HG03135 (cell line): Measurements from ENCODE around the gene HORMAD2.

Experiments
- ATAC-seq: cut with Tn5 transposase; IDR thresholded peaks from one replicate; pipeline ENCODE4 v1.9.1; 2021; ENCODE audit warnings: mild to moderate bottlenecking, moderate library complexity; ENCODE audit not compliant: unreplicated experiment

Gene HORMAD2

DNA sequence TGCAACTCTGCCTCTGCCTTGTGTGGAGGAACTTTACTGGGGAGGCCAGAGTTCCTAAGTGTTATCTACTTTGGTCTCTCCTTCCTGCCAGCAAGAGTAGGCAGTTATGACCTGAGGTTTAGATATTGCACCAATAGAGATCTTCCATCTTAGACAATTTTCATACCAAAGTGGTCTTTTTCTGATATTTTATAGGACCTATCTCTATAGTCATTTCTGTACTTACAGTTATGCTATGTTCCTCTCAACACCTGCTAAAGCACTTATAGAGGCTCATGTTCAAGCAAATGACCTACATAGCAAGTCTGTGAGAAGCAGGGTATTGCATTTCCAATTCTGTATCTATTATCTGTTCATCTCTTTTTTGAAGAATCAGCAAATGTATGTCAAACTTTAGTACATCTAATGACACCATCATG is 80.8 kb downstream of the HORMAD2 start:
- no peak for ATAC-seq

DNA sequence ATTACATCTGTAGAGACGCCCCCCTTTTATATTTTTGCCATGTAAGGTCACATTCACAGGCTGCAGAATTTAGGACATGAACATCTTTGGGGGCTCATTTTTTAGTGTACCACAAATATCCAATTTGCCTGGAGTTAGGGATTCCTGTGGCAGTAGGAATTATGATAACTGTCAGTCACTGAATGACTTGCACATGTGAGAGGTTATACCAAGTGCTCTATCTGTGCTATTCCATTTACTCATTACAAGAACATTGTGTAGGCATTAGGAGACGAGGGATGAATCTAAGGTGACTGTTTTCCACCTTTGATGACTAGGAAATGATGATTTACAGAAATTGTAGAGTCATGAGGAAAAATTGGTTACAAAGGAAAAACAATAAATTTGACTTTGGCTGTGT is 87.0 kb downstream of the HORMAD2 start:
- no peak for ATAC-seq

DNA sequence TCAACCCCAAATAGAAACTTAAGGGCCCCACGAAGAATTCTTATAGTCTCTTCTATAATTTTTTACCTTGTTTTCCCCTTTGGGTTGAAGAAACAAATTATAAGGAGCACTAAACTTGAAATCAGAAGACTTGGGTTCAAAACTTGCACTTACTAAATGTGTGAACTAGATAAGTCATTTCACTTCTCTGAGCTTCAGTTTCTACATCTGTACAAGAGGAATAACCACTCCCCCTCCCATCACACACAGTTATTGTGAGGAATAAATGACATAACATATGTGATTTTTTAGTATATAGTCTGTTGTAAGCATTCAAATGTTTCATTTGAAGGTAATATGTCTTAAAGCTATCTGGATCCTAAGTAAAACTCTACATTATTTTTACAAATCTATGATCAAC is 87.5 kb downstream of the HORMAD2 start:
- ATAC-seq, result no peak

DNA sequence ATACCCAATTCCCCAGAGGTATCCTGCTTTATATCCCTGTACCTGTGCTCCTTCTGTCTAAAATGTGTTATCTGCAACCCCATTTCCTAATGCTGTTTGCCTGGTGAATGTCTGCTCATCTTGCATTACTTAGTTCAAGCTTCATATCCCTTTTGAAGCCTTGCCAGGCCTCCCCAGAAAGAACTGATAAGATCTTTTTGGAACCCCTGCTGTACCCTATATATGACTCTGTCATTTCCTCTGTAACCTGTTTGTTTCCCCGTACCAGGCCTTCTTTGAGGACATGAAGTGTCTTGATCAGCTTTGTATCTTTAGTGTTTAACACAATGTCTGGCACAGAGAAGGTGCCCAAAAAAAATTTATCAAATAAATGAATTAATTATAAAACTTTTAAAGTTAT is 88.7 kb downstream of the HORMAD2 start:
- no peak for ATAC-seq

DNA sequence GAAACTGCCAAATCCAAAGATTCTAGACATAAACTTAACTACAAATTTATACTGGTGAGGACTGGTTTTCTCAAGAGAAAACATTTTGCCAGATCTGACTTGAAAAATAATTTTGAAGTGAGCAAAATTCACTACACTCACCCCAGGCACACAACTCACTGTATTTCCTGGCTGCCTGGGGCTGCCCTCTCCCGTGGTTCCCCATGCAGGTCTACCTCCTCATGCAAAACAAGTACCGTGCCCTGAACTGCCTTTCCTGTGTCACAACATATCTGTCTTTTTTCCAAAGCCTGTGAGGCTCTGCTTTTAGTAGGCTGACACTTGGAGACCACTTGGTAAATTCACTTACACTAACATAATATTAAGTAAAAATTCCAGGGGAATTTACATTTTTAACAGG is 89.9 kb downstream of the HORMAD2 start:
- ATAC-seq, result no peak

DNA sequence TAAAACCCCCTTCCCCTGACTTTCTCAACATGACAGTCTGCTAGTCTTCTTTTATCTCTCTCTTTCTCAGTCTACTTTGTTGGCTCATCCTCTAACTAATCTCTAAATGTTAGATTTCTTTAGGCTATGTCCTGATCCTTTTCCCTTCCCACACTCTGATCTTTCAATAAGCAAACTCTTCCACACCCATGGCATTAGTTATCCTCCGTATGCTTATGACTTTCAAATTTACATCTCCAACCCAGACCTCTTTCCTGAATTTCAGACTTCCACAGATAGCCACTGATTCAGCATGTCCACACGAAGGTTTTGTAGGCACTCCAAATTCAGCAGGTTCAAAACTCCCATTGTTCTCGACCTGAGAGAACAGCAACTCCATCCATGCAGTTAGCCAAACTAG is 90.7 kb downstream of the HORMAD2 start:
- ATAC-seq, result no peak

DNA sequence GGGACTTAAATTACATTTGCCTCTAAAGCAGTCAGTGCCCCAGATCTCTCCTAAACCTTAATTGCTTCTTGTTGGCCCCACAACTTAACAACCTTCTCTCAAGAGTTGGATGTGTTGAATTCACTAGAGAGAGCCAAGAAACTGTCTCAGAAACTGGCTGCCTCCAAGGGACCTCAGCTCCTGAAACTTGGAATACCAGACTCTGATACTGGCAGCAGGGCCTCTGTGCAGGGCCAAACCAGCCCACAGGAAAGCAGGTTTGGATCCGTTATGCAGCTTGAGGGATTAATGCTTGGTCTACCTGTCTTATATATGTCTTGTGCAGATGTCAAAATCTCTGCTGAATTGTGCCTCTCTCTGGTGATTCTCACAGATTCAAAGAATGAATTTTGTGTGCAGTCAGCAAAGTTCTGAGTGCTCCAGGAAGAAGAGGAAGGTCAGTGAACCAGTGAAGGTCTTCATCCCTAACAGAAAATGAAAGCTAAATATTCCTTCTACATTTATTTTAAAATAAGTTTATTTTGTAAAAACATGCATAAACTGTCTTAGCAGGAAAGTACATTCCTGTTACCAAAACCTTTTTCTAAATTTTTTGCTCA is 95.5 kb downstream of the HORMAD2 start:
- ATAC-seq, result no peak

DNA sequence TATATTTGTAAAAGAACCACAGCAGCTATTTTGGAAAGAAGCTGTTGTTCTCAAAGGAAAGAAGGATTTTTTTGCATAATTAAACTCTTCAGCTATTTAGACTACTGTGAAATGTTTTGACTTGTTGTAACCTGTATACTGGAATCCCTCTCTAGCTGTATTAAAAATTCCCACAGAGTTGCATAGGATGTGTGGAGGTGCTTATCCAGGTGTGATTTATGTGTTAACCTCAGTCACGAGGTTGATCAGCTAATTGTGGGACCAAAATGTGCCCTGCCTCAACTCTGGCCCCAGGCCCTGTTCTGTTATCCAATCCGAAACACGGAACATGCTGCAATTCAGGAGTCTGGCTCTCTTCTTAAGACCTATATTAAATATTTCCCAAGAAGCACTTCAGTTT is 96.2 kb downstream of the HORMAD2 start:
- no peak for ATAC-seq

DNA sequence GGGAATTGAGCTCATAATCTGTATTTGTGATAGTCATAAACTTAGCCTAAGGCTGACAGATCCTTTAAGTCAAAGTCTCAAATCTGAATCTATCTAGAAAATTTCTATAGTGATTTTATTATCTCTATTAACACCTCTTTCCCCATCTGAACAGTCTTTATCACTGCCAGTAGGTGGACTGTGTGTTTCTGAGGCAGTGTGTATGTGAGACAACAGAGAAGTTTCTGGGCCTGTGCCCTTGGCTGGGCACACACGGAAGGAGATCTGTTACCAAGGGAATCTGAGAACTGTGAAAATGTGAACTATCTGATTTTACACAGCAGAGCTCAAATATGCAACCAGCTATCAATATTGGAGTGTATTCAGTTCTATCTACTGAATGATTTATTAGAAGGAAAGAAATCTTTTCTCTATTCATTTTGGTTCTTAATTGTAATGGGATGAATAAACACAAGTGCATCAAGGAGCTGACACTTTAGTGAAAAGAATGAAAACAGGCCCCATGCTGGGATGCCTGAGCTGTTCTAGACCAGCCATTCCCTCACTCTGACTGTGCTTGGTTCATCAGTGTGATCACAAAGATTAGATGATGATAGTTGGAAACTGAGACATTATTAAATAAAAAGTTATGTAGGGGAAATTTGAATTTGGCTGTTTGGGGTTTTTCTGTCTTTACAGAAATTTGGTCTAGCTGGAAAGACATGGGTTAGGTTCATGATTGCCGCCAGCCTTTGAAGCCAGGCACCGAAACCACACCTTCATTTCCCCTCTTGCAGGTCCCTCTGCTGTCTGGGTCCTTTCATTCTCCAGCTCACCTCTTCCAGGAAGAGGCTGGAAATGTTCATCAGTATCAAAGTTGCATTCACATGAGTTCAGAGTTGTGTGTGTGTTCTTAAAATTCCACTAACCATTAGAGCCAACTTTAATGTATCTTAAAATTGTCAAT is 98.2 kb downstream of the HORMAD2 start:
- no peak for ATAC-seq

DNA sequence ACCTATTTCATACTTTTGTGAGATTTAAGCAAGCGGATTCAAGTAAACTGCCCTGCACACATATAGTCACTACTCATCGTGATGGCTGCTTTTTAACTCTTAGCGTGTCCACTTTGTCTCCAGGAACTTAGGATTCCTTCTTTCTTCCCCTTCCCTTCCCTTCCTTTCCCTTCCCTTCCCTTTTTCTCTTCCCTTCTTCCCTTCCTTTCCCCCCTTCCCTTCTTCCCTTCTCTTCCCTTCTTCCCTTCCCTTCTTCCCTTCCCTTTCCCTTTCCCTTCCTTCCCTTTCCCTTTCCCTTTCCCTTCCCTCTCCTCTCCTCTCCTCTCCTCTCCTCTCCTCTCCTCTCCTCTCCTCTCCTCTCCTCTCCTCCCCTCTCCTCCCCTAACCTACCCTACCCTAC is 100.4 kb downstream of the HORMAD2 start:
- no peak for ATAC-seq

DNA sequence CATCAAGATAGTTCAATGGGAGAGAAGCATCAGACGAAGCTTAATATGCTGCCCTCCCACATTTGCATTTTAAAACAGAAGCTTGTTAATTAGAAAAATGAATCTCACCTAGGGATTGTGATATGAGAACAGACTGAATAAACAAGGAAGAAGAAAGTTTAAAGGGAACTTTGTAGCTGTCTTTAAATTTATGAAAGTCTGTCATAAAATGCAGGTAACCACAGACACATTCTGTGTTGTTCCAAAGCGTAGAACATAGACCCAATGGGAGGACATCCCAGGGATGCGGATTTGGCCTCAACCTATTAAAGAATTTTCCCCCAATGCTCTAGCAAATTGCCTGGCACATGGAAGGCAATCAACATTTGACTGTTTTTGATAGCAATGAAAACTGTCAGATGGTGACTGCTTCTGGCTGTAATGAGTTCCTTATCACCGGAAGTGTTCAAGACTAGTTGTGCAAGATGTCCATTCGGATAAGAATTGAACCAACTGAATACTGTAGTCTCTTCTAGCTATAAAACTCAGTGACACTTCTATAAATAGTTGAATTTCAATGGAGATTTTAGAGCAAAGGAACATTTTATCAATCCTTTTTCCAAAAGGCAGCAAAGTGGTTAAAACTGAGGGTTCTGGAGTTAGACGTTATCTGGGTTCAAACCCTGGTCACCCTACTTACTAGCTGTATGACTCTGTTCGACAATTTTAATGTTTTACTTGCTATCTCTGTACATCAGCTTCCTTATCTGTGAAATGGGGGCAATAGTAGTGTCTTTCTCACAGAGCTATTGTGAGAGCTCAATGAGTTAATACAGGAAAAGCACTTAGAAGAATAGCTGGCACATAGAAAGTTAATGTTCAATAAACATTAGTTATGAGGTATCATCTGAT is 101.4 kb downstream of the HORMAD2 start:
- no peak for ATAC-seq

DNA sequence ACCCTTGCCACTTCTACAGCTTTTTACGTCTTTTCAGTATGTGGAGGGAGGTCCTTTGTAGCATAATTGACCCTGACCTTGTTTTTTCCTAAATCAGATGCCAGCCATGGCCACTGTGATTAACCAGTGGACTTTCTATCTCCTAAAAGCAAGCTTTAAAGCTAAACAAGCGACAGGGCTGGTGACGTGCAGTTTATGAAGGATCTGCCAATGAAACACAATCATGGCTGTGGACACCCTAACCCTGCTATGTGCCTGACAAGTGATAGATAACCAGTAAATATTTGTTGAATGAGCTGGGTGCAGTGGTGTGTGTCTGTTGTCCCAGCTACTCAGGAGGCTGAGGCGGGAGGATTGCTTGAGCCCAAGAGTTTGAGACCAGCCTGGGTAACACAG is 102.1 kb downstream of the HORMAD2 start:
- no peak for ATAC-seq

DNA sequence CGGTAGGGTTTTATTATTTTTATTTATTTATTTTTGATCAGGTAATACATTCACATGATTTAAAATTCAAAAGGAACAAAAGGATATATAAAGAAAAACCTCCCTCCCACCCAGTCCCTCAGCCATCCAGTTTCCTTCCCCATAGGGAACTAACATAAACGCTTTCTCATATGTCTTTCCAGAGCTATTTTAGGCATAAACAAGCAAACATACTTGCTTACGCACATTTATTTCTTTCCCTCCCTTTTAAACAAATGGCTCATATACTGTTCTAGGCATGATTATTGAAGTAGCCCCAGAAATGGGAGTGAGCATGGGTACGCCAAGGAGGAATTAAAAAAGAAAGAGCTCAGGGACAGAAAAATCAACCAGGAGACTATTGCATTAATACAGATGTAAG is 102.6 kb downstream of the HORMAD2 start:
- no peak for ATAC-seq

DNA sequence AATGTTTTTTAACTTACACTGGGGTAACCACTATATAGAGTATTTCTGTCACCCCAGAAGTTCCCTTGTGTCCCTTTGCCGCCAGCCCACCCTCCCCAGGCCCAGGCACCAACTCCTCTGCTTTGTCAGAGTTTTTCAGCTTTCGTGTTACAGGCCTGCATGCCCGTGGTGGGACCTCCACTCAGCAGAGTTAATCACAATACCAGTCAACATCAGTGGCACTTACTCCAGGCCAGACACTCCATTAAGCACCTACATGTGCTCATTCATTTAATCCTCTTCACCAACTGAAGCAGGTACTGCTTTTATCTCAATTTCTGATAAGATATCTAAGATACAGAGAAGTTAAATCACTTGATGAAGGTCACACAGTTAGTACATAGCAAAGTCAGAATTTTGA is 103.0 kb downstream of the HORMAD2 start:
- ATAC-seq, result no peak

DNA sequence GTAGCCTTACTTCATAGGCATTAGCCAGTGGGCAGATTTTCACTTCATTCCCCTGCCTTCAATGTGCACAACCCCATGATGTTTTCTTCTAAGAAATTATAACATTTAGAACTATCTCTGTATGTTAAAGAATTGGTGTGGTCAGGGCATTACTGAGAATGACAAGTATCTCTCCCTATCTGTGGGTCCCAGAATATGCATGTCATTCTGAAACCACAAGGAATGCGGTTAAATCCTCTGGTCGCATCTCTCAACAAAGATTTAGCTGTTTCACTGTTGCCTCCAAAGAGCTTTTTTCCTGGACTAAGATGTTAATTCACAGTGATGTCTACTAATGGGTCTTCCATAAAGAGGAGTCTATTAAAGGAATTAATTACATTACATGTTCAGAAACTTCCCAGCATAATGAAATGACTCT is 103.6 kb downstream of the HORMAD2 start:
- ATAC-seq, result no peak

DNA sequence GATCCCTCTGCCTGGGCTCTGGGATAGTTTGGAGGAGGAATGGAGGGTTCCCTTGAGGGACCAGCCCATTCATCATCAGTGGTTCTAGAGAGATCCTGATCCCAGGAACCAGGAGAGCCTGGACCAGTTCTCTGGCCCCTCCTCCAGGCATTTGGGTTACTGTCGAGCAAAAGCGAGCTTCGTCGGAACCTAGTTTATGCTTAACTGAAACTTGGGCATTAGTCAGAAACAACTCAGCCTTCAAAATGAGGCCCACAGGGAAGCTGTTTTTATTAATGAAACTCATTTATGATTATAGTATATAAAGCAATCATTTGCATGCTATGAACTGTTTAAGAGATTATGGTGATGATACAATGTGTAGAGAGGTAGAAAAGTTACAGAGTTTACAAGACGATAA is 104.9 kb downstream of the HORMAD2 start:
- ATAC-seq, result no peak

DNA sequence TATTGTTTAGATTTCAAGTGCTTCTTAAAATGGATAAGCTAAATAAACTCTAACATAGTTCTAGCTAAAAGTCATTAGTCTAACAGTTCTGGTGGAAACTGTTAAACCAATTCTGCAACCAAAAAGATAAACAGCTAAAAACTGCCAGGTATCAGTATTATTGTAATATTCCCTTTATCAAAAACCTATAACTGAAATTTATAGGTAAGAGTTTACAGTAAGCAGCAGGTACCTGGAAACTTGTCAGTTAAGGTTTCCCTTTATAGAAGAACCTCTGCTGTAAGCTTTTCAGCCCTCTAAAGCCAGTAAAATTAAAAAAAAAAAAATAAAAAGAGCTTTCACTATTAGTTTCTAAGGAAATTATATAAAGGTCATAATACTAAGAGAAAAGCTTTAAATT is 105.3 kb downstream of the HORMAD2 start:
- no peak for ATAC-seq

DNA sequence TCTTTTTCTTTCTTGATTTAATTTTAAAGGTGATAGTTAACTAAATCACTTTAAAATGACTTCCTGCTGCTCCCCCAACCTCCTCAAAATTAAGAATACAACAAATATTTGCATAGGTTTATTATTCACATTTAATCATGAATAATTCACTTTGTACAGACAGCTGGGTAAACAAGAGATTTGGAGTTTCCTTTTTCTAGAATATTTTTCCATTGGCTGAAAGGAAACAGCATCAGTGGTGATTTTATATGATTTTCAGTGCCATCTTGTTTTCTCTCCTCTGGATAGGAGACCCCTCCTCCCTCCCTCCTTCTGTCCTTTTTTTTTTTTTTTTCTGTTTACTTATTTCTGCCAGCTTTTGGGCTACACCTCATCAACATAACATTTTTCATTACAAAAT is 105.8 kb downstream of the HORMAD2 start:
- no peak for ATAC-seq

DNA sequence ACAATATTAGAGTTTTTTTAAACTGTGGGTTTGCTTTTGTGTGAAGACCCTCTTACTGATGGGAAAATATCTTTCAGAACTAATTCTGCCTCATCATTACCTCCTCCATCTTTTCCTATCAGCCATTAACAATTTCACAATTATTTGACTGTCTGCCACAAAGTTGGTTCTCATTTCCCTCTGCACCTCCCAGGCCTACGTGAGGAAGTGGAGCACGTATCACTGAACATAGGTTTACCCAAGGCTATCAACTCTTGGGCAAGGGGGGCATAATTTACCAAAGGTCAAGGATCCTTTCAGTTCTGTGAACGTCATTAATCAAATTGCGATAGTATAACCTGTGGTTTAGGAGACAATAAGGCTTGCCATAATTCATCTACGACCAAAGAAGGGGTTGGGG is 106.2 kb downstream of the HORMAD2 start:
- no peak for ATAC-seq

DNA sequence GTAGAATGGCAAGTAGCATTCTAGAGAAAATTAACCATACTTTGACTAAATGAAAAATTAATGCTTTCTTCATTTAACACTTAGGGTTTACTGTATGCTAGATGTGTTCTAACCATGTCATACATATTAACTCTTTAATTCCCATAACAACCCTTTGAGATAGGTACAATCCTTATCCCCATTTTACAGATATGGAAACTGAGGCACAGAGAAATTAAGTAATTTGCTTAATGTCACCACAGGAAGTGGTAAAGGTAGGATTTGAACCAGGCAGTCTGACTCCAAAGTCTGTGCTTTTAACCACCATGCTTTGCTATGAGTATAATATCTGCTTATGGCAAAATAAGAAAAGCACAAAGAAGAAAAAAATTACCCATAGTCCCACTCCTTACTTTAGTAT is 106.8 kb downstream of the HORMAD2 start:
- no peak for ATAC-seq
